Activated CD4-positive, alpha-beta T cell treated with anti-CD3 and anti-CD28 coated beads, Interleukin-2, amount 50 U/mL, for 24 hours (primary cell): ENCODE data around the gene PERCC1.

Source experiments
- DNase-seq, 2 donors: peaks; one replicate each; pipeline ENCODE4 v3.0.0-alpha.2; 2020; ENCODE audit warnings: low read depth in 1 of 2, low spot score in 1 of 2

The PERCC1 gene

DNA sequence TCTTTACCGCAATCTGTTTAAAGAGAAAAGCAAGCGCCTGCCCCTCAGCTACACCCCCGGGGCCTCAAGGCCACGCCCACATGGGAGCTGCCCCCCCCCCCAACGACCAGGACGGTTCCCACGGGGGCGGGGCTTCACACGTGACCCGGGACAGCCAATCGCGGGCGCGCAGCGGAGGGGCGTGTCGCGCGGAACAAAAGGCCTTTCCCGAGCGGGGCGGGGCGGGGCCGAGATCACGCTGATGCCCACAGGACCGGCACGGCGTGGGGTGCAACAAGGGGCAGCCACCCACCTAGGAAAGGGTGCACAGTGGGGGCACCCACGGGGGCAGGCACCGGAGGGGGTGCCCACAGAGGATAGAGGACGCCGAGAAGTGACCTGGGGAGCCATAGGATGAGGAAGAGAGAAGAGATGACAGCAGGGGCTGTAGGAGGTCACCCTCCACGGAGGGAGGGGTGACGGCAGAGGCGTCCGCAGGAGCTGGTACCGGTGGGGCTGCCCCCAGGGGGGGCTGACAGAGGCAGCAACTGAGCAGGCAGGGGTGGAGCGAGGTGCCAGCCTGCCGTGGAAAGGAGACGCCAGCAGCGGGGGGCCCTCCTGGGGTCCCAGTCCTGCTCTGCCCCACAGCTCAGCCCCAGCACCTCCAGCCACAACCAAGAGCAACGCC is 22.6 kb upstream of the PERCC1 start:
- DNase-seq = peak; percentile 92 to 94

DNA sequence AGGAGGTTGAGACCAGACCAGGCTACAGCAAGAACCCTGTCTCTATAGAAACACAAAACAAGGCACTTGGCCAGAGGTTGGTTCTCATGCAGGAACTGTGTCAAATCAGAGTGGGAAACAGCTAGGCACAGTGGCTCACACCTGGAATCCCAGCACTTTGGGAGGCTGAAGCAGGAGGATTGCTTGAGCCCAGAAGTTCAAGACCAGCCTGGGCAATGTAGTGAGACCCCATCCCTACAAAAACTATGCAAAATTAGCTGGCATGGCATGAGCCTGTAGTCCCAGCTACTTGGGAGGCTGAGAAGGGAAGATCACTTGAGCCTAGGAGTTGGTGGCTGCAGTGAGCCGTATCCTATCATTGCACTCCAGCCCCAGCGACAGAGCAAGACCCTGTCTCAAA is 18.0 kb upstream of the PERCC1 start:
- no peak for DNase-seq

DNA sequence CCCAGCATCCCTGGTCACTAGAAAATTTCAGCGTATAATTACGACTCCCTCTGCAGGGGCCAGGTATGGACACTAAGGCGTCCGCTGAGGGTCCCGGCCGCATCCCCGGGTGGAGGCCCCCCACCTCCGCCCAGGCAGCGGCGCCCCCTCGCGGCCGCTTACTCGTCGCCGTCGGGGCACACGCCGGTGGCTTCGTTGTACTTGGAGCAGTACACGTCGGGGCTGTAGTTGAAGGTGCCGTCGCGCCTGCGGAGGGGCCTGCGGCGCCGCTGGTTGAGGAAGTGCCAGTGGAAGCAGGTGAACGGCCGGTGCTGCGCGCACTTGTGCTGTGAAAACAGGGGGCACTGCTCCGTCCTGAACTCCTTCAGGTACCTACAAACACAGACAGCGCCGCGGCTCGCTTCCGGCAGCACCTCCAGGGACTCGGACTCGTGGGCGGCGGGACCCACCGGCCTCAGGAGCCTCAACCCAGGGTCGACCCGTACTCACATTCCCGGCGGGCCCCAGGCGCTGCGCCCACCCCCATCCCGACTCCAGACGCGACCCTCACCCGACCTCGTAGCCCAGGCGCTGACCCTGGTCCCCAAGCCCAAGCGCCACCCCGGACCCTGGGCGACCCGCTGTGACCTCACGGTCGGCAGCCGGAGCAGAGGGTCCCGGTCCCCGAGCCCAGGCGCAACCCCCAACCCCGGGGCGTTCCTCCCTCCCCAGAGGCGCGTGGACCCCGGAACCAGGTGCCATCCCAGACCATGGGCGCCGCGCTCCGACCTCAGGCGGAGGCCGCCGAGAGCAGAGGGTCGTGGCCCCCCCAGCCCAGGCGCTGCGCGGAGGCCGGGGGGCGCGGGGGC is 17.0 kb upstream of the PERCC1 start:
- peak; percentile 37 to 55 for DNase-seq

DNA sequence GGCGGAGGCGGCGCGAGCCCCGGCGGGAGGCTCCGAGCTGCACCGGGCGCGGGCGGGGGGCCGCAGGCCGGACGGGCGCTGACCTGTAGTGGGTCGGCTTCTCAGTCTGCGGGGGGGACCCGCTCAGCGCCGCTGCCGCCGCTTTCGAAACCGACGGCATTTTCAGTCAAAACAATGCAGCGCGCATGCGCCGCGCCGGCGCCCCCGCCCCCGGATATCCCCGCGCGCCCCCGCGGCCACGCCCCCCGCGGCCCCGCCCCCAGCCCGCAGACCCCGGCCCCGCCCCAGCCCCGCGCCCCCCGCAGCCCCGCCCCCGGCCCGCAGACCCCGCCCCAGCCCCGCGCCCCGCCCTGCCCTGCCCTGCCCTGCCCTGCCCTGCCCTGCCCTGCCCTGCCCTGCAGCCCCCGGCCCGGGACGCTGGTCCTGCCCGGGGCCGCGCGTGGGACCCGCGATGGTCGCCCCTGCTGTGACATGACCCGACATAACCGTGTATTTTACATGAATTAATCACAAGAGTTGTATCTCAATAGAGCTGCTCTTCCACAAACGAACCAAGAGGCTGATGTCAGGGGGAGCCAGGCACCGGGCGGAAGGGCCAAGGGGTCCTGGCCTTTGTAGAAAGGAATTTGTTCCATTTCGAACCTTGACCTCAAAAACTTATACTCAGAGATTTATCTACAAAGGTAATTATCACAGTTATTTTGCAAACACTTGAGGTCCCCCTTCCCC is 16.2 kb upstream of the PERCC1 start, which contains the start of gene UNKL:
Gene UNKL (minus strand): TSS at position 173 of the 729 bp plus-strand sequence. CDS start 13 bp downstream, at position 160.
- peak; percentile 60 to 69 for DNase-seq

DNA sequence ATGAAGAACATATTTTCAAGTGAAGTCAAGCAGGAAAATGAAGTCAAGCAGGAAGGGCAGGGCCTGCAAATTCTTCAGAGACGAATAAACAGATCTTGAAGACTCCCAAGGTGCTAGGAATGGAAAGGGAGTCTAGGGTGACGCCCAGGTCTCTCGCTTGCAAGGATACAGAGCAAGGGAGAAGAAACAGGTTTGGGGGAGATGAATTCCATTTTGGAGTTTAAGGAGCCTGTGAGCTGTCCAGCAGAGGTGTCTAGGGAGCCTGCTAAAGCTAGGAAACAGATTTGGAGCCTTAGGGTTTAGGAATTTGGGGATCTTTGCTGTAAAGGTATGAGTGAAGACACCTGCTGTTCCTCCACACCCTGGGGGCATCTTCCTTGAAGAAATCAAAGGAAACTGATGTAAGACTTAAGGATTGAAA is 14.3 kb upstream of the PERCC1 start:
- no peak for DNase-seq

DNA sequence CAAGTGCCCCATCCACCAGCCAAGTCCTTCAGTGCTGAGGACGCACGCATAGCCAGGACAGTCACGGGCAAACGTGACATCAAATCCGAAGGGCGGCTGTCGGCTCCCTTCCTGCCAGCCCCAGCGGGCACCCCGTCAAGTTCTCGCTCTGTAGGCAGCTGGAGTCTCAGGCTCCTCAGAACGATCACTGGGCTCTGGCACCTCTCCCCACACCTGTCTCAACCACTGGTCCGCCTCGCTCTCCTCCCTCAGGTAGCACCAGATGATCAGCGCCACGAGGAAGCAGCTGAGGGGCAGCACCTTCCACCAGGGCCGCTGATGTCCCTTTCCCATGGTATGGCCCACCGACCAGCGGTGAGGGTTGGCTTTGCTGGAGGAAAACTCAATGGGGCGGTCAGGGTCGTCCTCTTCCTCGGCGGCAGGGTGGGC is 10.8 kb upstream of the PERCC1 start:
- DNase-seq = no peak

DNA sequence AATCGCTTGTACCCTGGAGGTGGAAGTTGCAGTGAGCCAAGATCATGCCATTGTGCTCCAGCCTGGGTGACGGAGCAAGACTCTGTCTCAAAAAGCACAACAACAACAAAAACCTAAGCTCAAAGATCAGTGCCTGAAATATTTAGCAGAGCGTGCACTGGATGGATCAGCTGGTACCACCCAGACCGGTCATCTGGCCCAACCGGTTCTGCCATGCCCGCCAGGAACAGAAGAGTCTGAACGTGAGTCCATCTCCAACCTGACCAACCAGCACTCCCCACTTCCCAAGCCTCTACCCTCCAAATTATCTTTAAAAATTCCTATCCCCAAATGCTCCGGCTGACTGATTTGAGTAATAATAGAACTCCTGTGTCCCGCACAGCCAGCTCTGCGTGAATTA is 8.8 kb upstream of the PERCC1 start:
- DNase-seq = no peak

DNA sequence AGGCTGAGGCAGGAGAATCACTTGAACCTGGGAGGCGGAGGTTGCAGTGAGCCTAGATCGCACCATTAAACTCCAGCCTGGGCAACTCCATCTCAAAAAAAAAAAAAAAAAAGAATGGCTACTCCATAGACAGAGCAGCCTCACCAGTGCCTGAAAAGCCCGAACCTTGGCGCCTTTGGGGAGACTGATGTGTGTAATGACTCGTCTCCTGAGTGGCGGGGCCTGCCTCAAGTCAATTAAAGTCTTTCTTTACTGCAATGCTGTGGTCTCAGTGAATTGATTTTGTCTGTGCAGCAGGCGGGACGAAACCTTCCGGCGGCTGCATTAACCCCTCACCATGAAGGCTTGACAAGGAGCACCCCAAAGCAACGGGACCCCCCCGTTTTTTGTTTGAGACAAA is 6.8 kb upstream of the PERCC1 start:
- DNase-seq = no peak

DNA sequence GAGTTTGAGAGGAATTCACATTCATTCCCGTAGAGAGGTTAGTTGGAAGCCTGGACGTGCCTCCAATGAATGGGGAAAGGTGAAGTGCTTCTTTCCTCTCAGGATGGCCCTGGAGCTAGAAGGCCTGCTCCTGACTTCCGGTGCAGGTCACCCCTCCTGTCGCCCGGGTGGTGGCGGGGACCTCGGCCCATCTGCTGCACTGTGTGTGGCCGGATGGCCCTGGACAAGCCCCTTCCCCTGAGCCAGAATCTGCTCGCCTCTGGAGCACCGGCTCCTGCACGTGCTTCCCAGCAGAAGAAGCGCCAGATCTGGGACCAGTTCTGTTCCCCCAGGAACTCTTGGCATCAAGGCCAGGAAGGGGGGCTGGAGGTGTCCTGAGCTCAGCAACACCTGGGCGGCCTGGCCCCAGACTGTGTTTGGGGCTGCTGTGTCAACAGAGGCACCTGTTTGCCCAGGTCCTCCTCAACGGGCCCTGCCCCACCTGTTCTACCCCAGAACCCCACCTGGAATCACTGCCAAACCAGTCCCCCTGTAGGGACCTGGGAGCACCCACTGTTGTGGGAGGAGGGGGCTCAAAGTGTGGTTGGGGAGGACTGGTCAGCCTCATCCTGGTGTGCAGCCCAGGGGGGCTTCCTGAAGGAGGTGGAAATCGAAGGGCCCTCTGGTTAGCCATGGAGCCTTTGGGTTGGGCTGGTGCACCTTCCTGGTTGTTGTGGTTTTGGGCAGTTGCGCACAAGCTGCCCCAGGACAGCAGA is 5.1 kb upstream of the PERCC1 start:
- no peak for DNase-seq

DNA sequence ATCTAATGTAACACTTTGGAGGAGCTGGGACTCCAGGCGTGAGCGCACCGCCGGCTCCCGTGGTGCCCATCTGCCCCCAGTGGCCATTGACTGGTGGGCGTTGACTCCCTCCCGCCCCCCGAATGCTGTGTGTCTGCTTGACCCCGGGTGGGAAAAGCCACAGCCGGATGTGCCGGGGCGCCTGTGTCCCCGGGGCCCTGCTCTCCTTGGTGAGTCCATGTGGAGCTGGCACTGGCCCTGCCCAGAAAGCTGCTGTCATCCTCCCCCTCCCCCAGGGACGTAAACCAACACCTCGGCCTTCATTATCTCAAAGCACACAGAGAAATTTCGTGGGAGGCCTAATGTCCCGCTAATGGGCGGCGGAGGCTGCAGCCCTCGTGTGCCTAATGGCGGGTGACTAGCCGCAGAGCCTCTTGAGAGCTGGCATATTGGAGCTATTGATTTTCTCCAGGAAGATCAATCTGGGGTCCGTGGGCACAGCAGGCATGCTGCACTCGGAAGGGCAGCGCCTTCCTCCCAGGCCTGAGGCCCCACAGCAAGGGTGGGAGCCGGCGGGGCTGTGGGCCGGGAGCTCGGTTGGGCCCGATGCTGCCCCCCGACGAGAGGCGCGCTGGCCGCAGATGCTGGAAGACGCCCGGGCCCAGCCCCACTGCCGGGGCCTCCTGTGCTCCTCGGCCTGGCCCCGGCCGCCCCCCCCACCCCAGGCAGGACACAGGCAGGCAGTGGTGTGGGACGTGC is 4.0 kb upstream of the PERCC1 start:
- DNase-seq = no peak

DNA sequence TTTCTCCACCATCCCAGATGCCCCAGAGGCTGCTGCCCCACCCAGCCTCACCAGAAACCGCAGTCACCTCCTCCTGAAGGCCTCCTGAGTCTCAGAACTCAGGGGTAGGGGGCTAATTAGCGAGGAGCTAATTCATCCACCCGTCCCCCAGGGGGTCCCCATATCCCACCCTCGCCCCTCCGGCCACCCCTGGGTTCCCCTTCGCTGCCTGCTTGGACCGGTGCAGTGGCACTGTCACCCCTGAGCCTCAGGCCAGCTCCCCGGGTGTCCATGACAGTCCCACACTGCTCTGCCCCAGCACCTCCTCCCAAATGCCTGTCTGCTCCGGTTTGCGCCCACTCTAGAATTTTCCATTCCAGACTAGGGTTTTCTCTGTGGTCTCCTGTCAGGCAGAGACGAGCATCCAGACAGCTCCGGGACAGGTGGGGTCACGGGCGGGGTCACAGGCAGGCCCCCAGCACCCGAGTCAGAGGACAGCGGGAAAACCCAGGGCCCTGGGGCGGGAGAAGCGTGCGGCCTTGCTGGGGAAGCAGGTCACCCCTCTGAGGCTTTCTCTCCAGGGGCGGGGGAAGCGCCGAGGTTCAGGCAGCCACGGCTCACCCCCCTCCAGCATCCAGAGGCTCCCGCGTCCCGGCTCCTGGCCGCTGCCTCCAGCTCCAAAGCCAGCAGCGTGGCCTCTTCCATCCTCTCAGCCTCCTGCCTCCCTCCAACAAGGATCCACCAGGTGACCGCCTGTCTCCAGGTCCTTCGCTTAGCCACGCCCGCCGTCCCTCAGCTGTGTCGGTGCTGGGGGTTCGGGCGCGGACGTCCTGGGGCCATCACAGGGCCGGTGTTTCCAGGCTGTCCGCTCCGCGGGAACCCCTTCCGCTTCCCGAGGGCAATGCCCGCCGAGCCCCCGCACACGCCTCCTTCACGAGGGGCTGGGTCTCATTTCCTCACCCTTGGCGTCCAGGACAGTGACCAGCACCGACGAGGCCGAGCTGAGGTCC is 3.1 kb upstream of the PERCC1 start:
- no peak for DNase-seq

DNA sequence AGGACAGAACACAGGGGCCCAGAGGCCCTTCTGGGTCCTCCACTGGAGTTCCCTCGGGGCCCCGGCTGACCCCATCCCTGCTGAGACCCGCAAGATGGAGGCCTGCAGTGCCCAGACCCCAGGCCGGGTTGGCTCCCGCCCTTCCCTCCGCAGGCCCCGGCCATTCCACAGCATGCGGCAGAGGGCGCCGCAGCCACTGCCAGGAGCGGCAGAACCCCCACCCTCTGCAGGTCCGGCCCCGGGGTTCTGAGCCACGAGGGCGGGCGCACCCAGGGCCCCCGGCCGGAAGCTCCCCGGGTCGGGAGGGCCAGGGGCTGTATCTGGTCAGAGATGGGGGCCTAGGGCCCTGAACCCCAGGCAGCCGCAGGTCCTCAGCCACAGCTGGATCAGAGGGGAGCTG is 2.4 kb upstream of the PERCC1 start:
- DNase-seq = peak; percentile 24 to 28

DNA sequence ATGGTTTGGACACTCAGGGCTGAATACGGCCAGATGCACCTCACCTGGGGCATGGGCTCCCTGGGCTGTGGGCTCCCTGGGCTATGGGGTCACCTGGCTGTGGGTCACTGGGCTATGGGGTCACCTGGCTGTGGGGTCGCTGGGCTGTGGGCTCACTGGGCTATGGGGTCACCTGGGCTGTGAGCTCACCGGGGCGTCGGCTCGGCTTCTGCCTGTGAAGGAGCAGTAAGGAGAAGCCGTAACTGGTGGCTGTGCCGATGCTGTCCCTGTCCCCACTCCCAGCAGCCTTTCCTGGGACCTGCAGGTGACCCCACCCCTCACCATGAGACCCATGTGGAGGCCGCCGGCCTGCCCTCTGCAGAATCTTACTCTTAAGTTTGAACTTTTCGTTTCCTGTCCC is 1.9 kb upstream of the PERCC1 start:
- no peak for DNase-seq

DNA sequence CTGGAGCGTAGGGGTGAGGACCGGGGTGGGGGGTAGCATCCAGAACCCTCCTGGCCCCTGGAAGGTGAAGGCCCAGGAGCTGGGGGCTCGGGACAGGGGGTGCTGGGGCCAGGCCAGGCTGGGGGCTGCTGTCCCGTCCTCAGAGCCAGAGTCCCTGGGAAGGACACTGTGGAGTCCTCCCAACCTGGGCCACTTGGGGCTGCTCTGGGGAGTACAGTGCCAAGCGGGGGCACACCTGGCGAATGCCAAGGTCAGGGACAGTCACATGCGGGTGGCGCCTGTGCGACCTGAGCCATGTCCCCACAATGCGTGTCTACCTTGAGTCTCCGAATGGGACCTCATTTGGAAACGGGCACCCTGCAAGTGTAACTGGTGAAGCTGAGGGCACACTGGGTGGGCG is 1.2 kb upstream of the PERCC1 start:
- no peak for DNase-seq

DNA sequence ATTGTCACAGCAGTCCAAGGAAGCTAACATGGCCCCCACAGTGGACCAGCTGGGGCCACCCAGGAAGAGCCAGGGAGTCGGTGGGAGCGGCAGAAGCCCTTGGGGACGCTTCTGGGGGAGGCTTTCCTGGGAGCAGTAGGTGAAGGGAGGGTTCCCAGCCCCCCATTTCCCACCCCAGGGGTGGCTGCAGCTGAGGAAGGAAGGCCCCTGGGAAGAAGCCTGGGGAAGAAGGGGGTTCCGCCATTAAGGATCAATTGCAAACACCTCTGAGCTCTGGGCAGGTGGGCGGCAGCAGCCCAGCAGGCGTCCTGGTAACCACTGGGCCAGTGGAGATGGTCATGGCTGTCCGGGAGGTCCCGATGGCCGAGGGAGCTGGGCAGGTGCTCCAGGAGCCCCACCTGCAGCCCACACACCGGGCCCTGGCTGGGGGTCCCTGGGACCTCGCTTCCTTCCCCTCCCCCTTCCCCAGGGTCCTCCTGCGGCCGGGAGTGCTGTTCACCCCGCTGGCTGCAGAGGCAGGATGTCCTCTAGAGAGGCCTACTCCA is 592 bp upstream of the PERCC1 start:
- DNase-seq = no peak

DNA sequence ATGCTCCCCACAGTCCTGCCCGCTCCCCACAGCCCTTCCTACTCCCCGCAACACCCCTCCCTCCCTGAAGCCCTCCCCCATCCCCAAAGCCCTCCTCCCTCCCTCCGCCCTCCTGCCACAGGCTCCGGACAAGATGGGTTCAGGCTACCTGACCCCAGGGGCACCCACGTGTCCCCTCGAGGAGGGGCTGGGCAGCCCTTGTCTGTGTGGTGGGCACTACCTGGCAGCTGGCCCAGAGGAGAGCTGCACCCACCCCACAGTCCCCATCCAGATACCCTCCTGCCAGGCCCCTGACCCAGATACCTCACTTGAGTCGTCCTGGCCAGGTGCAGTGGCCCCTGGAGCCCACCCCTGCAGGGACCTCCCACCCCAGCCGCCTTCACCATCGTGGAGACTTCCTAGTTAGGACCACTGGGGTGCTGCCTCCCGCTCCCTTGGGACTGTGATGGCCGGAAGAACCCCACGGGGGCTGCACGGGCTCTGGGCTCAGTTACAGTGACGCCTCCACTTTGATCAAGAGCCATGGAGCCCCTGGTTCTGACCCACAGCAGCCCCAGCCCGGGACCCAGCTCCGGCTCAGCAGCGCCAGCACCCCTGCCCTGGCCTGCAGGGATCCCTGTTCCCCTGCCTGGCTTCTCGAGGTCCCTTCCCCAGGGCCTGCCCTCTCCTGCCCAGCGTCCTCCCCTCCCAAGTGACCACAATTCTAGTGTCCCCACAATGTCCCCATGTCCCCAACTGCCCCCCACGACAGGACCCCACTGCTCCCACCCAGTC is 806 bp downstream of the PERCC1 start:
- no peak for DNase-seq

DNA sequence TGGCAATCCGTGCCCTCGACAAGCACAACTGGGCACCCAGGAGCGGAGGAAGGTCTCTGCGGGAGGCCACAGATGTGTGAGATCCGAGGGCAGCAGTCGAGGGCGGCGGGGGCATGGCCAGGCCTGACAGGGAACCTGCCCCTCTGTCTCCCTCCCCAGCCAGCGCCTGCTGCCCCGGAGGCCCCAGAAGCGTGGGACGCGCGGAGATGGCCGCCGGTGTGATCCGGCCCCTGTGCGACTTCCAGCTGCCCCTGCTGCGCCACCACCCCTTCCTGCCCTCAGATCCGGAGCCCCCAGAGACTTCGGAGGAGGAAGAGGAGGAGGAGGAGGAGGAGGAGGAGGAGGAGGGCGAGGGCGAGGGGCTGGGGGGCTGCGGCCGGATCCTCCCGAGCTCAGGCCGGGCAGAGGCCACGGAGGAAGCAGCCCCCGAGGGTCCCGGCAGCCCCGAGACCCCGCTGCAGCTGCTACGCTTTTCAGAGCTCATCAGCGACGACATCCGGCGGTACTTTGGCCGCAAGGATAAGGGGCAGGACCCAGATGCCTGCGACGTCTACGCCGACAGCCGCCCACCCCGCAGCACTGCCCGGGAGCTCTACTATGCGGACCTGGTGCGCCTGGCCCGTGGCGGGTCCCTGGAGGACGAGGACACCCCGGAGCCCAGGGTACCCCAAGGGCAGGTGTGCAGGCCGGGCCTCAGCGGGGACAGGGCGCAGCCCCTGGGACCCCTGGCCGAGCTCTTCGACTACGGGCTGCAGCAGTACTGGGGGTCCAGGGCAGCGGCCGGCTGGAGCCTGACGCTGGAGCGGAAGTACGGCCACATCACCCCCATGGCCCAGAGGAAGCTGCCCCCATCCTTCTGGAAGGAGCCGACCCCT is 1.7 kb downstream of the PERCC1 start:
- DNase-seq = no peak
